NB4 (cell line): ENCODE results near the gene SAMD11.

Experiments used
- POLR2A ChIP-seq: IDR thresholded peaks from 2 replicates; pipeline ENCODE4 v1.6.1; 2011; ENCODE audit warnings: mild to moderate bottlenecking; ENCODE audit not compliant: insufficient read length; ENCODE audit errors: extremely low read depth
- TF ChIP-seq, protein P1 (sequence below): IDR thresholded peaks from one replicate; pipeline ENCODE4 v1.5.1; 2012; ENCODE audit warnings: low read depth, low read length
- TF ChIP-seq, protein P2 (sequence below): IDR thresholded peaks from 2 replicates; pipeline ENCODE4 v1.6.1; 2011; ENCODE audit warnings: low read depth, low read length

DNA sequence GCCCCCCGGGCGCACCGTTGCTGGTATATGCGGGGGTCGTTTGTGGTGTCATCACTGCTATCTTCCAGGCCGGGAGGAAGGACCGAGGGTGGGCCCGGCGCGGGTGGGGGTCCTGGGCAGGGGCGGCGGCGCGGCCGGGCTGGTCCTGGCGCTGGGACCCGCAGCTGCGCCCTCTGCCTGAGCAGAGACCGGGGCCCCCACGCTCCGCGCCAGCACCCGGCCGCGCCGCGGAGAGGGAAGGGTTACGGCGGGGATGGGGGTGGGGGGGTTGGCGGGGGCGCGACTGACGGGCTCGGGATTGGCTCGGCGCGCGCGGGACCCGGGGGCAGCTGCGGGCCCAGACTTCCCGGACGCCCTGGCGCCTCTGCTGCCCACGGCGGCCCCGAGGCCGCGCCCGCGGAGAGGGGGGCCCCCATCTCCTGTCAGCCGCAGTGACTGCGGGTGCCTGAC lies 13.8 kb upstream of the SAMD11 start:
- no peak for TF ChIP-seq POLR2A
- TF ChIP-seq, protein P1, sequence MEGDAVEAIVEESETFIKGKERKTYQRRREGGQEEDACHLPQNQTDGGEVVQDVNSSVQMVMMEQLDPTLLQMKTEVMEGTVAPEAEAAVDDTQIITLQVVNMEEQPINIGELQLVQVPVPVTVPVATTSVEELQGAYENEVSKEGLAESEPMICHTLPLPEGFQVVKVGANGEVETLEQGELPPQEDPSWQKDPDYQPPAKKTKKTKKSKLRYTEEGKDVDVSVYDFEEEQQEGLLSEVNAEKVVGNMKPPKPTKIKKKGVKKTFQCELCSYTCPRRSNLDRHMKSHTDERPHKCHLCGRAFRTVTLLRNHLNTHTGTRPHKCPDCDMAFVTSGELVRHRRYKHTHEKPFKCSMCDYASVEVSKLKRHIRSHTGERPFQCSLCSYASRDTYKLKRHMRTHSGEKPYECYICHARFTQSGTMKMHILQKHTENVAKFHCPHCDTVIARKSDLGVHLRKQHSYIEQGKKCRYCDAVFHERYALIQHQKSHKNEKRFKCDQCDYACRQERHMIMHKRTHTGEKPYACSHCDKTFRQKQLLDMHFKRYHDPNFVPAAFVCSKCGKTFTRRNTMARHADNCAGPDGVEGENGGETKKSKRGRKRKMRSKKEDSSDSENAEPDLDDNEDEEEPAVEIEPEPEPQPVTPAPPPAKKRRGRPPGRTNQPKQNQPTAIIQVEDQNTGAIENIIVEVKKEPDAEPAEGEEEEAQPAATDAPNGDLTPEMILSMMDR, result no peak
- TF ChIP-seq, protein P2, sequence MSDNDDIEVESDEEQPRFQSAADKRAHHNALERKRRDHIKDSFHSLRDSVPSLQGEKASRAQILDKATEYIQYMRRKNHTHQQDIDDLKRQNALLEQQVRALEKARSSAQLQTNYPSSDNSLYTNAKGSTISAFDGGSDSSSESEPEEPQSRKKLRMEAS, result no peak
